GM12875 (cell line): Measurements from ENCODE around the gene TRIM56.
A peak's percentile ranks its signal among the peaks of the same experiment; 100 is the strongest.
"Not testable (repeated sequence)": the region's sequence is repeated elsewhere in the genome, so short reads cannot be mapped to it uniquely, and the experiment has no call there.

Source experiments
- H3K4me3 ChIP-seq: one replicate; pipeline ENCODE4 v1.5.1; 2011; ENCODE audit warnings: low read depth, low read length, control low read depth
- TF ChIP-seq, protein P1 (sequence below): IDR thresholded peaks from 2 replicates; pipeline ENCODE4 v1.5.1; 2011; ENCODE audit warnings: low read depth, mild to moderate bottlenecking, control low read depth, inconsistent platforms, low read length, moderate library complexity, borderline replicate concordance; ENCODE audit not compliant: insufficient read depth

The TRIM56 gene

DNA sequence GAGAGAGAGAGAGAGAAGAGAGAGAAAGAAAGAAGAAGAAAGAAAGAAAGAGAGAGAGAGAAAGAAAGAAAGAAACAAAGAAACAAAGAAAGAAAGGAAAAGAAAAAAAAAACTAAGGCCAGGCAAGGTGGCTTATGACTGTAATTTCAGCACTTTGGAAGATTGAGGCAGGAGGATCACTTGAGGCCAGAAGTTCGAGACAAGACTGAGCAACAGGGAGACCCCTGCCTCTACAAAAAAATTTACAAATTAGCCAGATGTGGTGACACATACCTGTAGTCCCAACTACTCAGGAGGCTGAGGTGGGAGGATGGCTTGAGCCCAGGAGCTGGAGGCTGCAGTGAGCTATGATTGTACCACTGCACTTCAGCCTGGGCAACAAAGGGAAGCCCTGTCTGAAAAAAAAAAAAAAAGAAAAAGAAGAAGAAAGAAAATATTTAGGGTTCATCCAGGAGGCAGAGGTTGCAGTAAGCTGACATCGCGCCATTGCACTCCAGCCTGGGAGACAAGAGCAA is 44.4 kb downstream of the TRIM56 start:
- no peak overlapping the region for H3K4me3 ChIP-seq
- TF ChIP-seq, protein P1, sequence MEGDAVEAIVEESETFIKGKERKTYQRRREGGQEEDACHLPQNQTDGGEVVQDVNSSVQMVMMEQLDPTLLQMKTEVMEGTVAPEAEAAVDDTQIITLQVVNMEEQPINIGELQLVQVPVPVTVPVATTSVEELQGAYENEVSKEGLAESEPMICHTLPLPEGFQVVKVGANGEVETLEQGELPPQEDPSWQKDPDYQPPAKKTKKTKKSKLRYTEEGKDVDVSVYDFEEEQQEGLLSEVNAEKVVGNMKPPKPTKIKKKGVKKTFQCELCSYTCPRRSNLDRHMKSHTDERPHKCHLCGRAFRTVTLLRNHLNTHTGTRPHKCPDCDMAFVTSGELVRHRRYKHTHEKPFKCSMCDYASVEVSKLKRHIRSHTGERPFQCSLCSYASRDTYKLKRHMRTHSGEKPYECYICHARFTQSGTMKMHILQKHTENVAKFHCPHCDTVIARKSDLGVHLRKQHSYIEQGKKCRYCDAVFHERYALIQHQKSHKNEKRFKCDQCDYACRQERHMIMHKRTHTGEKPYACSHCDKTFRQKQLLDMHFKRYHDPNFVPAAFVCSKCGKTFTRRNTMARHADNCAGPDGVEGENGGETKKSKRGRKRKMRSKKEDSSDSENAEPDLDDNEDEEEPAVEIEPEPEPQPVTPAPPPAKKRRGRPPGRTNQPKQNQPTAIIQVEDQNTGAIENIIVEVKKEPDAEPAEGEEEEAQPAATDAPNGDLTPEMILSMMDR, result no peak

DNA sequence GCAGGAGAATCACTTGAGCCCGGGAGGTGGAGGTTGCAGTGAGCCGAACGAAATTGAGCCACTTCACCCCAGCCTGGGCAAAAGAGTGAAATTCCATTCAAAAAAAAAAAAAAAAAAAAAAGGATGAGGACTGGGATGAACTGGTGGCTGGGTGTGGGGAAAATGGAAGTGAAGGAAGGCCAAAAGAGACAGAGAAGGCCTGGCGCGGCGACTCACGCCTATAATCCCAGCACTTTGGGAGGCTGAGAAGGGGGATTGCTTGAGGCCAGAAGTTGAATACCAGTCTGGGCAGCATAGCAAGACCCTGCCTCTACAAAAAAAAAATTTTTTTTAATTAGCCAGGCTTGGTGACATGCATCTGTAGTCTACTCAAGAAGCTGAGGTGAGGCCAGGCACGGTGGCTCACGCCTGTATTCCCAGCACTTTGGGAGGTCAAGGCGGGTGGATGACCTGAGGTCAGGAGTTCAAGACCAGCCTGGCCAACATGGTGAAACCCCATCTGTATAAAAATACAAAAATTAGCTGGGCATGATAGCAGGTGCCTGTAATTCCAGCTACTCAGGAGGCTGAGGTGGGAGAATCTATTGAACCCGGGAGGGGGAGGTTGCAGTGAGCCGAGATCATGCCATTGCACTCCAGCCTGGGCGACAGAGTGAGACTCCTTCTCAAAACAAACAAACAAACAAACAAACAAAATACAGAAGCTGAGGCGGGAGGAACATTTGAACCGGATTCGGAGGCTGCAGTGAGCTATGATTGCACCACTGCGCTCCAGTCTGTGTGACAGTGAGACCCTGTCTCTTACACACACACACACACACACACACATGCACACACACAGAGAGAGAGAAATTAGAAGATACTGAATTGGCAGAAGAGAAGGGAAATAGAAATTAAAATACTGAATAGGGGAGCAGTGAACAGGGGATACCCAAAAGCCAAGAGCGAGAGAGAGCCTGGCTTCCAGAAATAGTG is 47.6 kb downstream of the TRIM56 start:
- not testable (repeated sequence) for H3K4me3 ChIP-seq

DNA sequence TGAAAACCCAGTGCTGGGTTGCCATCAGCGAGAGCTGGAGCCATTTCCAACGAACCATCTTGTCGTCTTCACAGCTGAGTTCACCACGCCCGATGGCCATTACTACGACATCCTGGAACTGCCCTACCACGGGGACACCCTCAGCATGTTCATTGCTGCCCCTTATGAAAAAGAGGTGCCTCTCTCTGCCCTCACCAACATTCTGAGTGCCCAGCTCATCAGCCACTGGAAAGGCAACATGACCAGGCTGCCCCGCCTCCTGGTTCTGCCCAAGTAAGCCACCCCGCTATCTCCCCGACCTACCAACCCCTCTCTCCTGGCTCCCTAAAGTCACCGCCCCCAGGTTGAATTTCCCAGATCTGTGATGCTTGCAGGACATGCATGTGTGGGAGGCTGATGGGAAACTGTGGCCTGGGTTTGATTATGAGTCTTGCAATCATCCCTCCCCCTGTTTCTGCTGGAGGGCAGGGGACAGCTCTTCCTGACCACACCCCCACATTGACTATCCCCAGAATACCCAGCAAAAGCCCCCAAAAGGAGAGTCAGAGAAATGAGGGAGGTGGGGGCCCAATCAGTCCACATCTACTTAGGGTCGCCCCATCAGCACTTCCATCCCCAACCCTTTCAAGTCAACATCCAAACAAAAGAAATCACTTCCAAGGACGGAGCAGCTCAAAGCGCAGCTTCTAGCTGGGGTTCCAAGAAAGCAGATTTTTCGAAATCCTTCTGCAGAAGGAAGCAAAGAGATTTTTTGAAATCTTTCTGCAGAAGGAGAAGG is 48.5 kb downstream of the TRIM56 start:
- TF ChIP-seq, protein P1, result no peak
- no peak overlapping the region for H3K4me3 ChIP-seq

DNA sequence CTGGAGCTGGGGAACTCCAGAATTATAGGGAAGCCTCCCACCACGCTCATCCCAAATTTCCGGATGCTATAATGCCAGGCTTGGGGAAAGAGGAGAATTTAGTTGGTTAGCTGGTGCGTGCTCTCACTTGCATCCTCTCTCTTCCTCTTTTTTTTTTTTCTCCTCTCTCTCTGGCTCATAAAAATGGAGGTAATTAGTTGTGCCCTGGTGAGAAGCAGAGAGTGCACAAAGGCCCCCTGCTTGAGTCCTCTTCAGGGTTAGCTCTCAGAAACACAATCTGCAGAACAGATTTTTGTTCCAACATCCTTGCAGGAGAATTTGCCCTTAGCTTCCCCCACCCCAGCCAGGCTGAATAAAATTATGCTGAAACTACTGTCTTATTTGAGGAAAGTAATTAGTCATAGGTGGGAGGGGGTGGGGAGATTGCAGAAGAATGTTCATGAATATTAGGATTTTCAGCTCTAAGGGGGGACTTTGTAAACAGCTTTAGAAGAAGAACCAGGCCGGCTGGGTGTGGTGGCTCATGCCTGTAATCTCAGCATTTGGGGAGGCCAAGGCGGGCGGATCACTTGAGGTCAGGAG is 49.2 kb downstream of the TRIM56 start:
- no peak overlapping the region for H3K4me3 ChIP-seq
- TF ChIP-seq, protein P1, result no peak

DNA sequence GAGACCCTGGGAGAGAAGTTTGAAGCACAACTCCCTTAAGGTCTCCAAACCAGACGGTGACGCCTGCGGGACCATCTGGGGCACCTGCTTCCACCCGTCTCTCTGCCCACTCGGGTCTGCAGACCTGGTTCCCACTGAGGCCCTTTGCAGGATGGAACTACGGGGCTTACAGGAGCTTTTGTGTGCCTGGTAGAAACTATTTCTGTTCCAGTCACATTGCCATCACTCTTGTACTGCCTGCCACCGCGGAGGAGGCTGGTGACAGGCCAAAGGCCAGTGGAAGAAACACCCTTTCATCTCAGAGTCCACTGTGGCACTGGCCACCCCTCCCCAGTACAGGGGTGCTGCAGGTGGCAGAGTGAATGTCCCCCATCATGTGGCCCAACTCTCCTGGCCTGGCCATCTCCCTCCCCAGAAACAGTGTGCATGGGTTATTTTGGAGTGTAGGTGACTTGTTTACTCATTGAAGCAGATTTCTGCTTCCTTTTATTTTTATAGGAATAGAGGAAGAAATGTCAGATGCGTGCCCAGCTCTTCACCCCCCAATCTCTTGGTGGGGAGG is 52.5 kb downstream of the TRIM56 start:
- TF ChIP-seq, protein P1, result no peak
- no peak overlapping the region for H3K4me3 ChIP-seq

DNA sequence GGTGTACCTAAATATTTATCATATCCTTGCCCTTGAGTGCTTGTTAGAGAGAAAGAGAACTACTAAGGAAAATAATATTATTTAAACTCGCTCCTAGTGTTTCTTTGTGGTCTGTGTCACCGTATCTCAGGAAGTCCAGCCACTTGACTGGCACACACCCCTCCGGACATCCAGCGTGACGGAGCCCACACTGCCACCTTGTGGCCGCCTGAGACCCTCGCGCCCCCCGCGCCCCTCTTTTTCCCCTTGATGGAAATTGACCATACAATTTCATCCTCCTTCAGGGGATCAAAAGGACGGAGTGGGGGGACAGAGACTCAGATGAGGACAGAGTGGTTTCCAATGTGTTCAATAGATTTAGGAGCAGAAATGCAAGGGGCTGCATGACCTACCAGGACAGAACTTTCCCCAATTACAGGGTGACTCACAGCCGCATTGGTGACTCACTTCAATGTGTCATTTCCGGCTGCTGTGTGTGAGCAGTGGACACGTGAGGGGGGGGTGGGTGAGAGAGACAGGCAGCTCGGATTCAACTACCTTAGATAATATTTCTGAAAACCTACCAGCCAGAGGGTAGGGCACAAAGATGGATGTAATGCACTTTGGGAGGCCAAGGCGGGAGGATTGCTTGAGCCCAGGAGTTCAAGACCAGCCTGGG is 53.1 kb downstream of the TRIM56 start:
- TF ChIP-seq, protein P1, result peak; percentile 72
- H3K4me3 ChIP-seq, result no peak overlapping the region
